ENCODE data around the gene RAD50. TPM values are rescaled to one million over a fixed set of nuclear protein-coding genes. Genes with fewer than 3 reads are reported as not detected.
"Not testable (repeated sequence)": the region's sequence is repeated elsewhere in the genome, so short reads cannot be mapped to it uniquely, and the experiment has no call there.

The RAD50 gene
- total RNA-seq, 1 donor from 2014 or later: 50.2 TPM

- DNase-seq (ENCODE audit: low spot score, unreplicated experiment): no peak
- H3K4me1 Mint-ChIP-seq (ENCODE audit: low read depth): peaks cover 12% of the 10 kb centered on the region
- peaks cover 3% of the 10 kb centered on the region for H3K9me3 Mint-ChIP-seq (ENCODE audit: low read depth)
- H3K4me3 Mint-ChIP-seq (ENCODE audit: low read depth): no peak overlapping the region
- TF ChIP-seq, protein P1, sequence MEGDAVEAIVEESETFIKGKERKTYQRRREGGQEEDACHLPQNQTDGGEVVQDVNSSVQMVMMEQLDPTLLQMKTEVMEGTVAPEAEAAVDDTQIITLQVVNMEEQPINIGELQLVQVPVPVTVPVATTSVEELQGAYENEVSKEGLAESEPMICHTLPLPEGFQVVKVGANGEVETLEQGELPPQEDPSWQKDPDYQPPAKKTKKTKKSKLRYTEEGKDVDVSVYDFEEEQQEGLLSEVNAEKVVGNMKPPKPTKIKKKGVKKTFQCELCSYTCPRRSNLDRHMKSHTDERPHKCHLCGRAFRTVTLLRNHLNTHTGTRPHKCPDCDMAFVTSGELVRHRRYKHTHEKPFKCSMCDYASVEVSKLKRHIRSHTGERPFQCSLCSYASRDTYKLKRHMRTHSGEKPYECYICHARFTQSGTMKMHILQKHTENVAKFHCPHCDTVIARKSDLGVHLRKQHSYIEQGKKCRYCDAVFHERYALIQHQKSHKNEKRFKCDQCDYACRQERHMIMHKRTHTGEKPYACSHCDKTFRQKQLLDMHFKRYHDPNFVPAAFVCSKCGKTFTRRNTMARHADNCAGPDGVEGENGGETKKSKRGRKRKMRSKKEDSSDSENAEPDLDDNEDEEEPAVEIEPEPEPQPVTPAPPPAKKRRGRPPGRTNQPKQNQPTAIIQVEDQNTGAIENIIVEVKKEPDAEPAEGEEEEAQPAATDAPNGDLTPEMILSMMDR (IDR thresholded peaks at IDR 0.05; ENCODE audit: unreplicated experiment): no peak
- H3K36me3 Mint-ChIP-seq (ENCODE audit: insufficient read depth): no peaks in the 10 kb centered on the region
- no peak overlapping the region for H3K27ac Mint-ChIP-seq
- no peaks in the 10 kb centered on the region for H3K27me3 Mint-ChIP-seq
Measured at GRCh38 chr5:132559383-132560060, 2.7 kb downstream of the RAD50 start.

GRCh38 chr5:132561601-132562000 lies 4.8 kb downstream of the RAD50 start:
- H3K27ac Mint-ChIP-seq: no peak overlapping the region
- peaks cover 10% of the 10 kb centered on the region for H3K36me3 Mint-ChIP-seq (ENCODE audit: insufficient read depth)
- H3K9me3 Mint-ChIP-seq (ENCODE audit: low read depth): peaks cover 3% of the 10 kb centered on the region
- H3K27me3 Mint-ChIP-seq: no peaks in the 10 kb centered on the region
- H3K4me1 Mint-ChIP-seq (ENCODE audit: low read depth): peaks cover 9% of the 10 kb centered on the region
- no peak overlapping the region for H3K4me3 Mint-ChIP-seq (ENCODE audit: low read depth)
- TF ChIP-seq, protein P1 (IDR thresholded peaks at IDR 0.05; ENCODE audit: unreplicated experiment): no peak
- DNase-seq (ENCODE audit: low spot score, unreplicated experiment): no peak

DNA sequence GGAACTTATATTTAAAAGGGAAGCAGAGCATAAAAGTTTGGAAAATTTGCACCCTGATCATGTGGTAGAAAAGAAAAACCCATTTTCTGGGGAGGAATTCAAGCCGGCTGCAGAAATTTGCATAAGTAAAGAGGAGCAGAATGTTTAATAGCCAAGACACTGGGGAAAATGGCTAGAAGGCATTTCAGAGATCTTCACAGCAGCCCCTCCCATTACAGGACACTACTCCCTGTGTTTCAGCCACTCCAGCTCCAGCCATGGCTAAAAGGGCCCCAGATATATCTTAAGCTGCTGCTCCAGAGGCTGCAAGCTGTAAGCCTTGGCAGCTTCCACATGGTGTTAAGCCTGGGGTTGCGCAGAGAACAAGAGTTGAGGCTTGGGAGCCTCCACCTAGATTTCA lies 7.8 kb downstream of the RAD50 start:
- DNase-seq (ENCODE audit: low spot score, unreplicated experiment); H3K27ac Mint-ChIP-seq; H3K27me3 Mint-ChIP-seq; H3K4me3 Mint-ChIP-seq (ENCODE audit: low read depth); H3K9me3 Mint-ChIP-seq (ENCODE audit: low read depth); H3K4me1 Mint-ChIP-seq (ENCODE audit: low read depth): not testable (repeated sequence)
- H3K36me3 Mint-ChIP-seq (ENCODE audit: insufficient read depth): peaks cover 13% of the 10 kb centered on the region

GRCh38 chr5:132566657-132567056 lies 9.9 kb downstream of the RAD50 start:
- H3K9me3 Mint-ChIP-seq (ENCODE audit: low read depth): peaks cover 3% of the 10 kb centered on the region
- TF ChIP-seq, protein P1 (IDR thresholded peaks at IDR 0.05; ENCODE audit: unreplicated experiment): no peak
- DNase-seq (ENCODE audit: low spot score, unreplicated experiment): no peak
- no peaks in the 10 kb centered on the region for H3K4me1 Mint-ChIP-seq (ENCODE audit: low read depth)
- peak overlapping the region; percentile 1 for H3K27ac Mint-ChIP-seq
- peaks cover 15% of the 10 kb centered on the region for H3K36me3 Mint-ChIP-seq (ENCODE audit: insufficient read depth)
- H3K4me3 Mint-ChIP-seq (ENCODE audit: low read depth): no peak overlapping the region
- H3K27me3 Mint-ChIP-seq: no peaks in the 10 kb centered on the region

- Mint-ChIP-seq H3K27me3 (no peaks in the 10 kb centered on the region), H3K9me3 (ENCODE audit: low read depth) (peaks cover 11% of the 10 kb centered on the region), H3K36me3 (ENCODE audit: insufficient read depth) (peaks cover 42% of the 10 kb centered on the region), H3K27ac (no peak overlapping the region), H3K4me1 (ENCODE audit: low read depth) (no peaks in the 10 kb centered on the region), H3K4me3 (ENCODE audit: low read depth) (no peak overlapping the region)
- no peak for DNase-seq (ENCODE audit: low spot score, unreplicated experiment)
- TF ChIP-seq, protein P1 (IDR thresholded peaks at IDR 0.05; ENCODE audit: unreplicated experiment): no peak
Measured at GRCh38 chr5:132576123-132576522, 19.3 kb downstream of the RAD50 start.

DNA sequence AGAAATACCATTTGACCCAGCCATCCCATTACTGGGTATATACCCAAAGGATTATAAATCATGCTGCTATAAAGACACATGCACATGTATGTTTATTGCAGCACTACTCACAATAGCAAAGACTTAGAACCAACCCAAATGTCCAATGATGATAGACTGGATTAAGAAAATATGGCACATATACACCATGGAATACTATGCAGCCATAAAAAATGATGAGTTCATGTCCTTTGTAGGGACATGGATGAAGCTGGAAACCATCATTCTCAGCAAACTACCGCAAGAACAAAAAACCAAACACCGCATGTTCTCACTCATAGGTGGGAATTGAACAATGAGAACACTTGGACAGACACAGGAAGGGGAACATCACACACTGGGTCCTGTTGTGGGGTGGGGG lies 27.8 kb downstream of the RAD50 start:
- H3K27me3 Mint-ChIP-seq: not testable (repeated sequence)

More for the DNA sequence above, 27.8 kb downstream of the RAD50 start:
- not testable (repeated sequence) for H3K9me3 Mint-ChIP-seq (ENCODE audit: low read depth); H3K4me3 Mint-ChIP-seq (ENCODE audit: low read depth); DNase-seq (ENCODE audit: low spot score, unreplicated experiment); H3K4me1 Mint-ChIP-seq (ENCODE audit: low read depth); H3K27ac Mint-ChIP-seq
- peaks cover 34% of the 10 kb centered on the region for H3K36me3 Mint-ChIP-seq (ENCODE audit: insufficient read depth)

All from progenitor cell of endocrine pancreas (in vitro differentiated cells).